T1000 (cell line): ENCODE measurements around the gene SIRT4.

Source experiments
- DNase-seq: peaks from one replicate; lab custom pipeline; 2025; ENCODE audit warnings: mixed read lengths; lab: John Stamatoyannopoulos, UW

Gene SIRT4

DNA sequence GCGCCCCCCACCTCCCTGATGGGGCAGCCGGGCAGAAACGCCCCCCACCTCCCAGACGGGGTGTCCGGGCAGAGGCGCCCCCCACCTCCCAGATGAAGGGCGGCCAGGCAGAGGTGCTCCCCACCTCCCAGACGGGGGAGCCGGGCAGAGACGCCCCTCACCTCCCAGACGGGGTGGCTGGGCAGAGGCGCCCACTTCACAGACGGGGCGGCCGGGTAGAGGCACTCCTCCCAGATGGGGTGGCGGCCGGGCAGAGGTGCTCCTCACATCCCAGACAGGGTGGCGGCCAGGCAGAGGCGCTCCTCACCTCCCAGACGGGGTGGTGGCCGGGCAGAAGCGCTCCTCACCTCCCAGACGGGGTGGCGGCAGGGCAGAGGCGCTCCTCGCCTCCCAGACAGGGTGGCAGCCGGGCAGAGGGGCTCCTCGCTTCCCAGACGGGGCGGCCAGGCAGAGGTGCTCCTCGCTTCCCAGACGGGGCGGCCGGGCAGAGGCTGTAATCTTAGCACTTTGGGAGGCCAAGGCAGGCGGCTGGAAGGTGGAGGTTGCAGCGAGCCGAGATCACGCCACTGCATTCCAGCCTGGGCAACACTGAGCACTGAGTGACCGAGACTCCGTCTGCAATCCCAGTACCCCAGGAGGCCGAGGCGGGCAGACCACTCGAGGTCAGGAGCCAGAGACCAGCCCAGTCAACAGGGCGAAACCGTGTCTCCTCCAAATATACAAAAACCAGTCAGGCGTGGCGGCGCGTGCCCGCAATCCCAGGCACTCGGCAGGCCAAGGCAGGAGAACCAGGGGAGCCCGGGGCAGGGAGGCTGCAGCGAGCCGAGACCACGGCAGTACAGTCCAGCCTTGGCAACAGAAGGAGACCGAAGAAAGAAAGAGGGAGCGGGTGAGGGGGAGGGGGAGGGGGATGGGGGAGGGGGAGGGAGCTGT lies 23.7 kb upstream of the SIRT4 start:
- no peak for DNase-seq

GRCh38 chr12:120283318-120283717 lies 18.8 kb upstream of the SIRT4 start:
- DNase-seq = no peak

DNA sequence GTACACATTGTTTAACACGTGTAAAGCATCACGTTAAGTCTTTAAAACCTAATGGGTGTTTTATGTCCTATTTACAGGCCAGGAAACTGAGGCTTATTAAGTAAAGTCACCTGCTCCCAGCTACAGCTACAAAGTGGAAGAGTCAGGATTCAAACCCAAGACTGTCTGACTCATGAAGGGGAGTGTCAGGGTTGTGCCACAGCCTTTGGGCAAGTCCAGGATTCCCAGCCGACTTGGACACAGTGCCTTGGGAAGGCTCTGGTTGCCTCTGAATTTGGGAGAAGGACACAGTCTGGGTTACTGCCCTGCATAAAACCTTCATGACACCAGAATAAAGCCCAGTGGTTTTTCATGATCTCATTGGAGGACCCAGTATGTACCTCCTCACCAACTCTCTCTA lies 17.7 kb upstream of the SIRT4 start:
- DNase-seq = no peak

DNA sequence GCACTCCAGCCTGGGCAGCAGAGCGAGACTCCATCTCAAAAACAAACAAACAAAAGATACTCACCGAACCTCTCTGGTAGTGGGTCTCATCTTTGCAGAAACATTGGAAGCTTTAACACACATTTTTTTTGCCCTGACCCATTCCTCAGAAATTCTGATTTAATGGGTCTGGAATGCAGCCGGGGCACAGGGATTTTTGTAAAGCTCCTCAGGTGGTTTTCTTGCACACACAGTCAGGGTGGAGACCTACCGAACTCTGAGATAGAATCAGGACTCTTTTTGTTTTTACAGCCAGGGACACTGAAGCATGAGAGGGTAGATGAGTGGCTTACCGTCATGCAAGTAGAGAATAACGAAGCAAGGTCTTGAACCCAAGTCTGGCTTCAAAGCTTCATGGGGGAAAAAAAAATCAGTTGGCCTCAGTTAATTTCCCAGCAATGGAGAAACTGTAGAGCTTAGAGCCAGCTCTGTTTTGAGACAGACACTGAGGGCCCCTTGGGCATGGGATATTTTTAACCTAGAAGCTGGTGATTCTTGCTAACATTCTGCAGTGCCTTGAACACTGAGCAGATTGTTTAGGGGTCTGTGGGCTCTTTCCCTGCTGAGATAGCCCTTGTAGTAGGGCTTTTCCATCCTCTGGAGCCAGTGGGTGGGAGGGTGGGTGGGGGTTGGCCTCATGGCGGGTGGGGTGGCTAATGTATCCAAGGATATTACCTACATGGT lies 15.2 kb upstream of the SIRT4 start:
- no peak for DNase-seq

DNA sequence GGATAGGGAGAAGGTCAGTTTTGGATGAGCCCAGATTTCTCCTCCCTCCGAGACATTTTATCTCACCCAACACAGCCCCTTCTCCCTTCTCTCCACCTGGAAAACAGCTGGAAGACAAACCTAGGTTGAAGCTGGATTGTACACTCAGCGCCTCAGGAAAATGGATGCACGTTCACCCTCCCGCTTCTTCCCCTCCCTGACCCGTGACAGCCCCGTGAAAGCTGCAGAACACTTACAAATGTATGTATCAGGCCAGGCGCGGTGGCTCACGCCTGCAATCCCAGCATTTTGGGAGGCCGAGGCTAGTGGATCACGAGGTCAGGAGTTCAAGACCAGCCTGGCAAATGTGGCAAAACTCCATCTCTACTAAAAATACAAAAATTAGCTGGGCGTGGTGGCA lies 14.6 kb upstream of the SIRT4 start:
- no peak for DNase-seq

DNA sequence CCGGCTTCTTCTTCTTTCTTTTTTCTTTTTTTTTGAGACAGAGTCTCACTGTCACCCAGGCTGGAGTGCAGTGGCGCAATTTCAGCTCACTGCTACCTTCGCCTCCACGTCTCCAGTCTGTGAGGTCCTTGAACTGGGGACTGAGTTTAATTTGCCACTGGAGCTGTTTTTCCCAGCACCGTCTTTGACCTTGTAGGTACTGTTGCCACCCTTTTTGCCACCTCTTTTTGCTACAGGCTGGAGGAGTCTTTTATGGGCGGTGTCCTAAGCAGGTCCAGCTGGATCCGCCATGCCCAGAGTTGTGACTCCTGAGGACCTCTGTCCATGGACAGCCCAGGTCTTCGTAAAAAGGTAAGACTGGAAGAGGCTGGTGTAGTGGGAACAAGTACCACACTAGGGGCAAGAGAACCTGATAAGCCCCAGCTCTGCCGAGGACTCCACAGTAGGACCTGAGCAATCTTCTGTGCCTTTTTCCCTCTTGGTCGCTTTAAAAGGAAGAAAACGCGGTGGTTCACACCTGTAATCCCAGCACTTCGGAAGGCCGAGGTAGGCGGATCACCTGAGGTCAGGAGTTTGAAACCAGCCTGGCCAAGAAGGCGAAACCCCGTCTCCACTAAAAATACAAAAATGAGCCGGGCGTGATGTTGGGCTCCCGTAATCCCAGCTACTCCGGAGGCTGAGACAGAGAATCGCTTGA lies 11.4 kb upstream of the SIRT4 start:
- DNase-seq = peak; percentile 93

DNA sequence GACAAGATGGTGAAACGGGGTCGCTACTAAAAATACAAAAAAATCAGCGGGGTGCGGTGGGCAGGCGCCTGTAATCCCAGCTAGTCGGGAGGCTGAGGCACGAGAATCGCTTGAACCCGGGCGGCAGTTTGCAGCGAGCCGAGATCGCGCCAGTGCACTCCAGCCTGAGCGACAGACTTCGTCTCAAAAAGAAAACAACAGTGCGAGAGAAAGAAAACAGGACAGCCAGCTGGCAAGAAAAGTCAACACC lies 9.8 kb upstream of the SIRT4 start:
- DNase-seq = no peak

DNA sequence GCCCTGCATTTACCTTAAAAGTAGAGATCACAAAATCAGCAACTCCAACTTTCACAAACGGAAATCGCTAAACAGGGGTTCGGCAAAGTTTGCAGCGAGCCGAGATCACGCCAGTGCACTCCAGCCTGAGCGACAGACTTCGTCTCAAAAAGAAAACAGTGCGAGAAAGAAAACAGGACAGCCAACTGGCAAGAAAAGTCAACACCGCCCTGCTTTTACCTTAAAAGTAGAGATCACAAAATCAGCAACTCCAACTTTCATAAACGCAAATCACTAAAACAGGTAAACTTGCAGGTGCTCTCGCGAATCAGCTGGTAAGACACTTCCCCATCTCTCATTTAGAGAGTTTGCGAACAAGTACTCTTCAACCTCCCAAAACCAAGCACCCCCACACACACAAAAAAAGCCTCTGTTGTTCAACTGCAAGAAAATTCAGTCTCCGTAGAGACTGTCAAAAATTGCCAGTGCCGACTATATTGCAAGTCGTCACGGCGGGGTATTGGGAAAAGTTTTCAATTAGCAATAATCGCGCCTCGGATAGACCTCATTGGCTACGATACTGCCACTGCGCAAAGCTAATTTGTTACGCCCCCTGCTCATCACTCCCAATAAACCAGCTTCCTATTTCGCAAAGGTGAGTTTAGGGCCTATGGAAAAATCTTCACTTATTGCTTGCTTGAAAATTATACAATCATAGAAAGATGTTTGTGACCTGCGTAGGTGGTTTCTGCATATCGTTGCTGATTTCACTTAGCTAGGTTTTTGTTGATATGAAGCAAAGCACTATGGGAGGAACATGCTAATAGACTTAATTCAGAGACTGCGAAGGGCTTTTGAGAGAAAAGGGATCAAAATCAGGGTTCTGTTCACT lies 9.2 kb upstream of the SIRT4 start, which contains the start of gene RNU4-1:
RNU4-1 (minus strand) TSS at position 577 of the 871 bp plus-strand sequence.
- peak; percentile 85 for DNase-seq

DNA sequence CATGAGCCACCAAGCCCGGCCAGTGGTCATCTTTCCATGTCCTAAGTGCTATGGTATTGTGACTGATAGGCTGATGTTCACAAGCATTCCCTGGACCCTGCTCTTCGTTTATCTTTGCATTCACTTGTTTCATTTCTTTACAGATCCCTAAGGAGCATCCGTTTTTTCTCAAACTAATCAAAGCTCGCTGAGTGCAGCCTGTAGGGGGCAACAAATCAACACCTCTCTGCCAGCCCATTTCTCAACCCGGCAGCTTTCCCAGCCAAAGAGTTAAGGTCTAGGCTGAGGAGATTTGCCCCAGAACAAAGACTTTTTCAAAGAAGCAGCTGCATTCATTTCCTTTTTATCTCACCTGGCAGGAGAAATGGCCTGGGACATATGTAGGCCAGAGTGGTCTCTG lies 12.1 kb downstream of the SIRT4 start:
- DNase-seq = no peak

GRCh38 chr12:120316798-120317223 lies 14.7 kb downstream of the SIRT4 start:
- no peak for DNase-seq

DNA sequence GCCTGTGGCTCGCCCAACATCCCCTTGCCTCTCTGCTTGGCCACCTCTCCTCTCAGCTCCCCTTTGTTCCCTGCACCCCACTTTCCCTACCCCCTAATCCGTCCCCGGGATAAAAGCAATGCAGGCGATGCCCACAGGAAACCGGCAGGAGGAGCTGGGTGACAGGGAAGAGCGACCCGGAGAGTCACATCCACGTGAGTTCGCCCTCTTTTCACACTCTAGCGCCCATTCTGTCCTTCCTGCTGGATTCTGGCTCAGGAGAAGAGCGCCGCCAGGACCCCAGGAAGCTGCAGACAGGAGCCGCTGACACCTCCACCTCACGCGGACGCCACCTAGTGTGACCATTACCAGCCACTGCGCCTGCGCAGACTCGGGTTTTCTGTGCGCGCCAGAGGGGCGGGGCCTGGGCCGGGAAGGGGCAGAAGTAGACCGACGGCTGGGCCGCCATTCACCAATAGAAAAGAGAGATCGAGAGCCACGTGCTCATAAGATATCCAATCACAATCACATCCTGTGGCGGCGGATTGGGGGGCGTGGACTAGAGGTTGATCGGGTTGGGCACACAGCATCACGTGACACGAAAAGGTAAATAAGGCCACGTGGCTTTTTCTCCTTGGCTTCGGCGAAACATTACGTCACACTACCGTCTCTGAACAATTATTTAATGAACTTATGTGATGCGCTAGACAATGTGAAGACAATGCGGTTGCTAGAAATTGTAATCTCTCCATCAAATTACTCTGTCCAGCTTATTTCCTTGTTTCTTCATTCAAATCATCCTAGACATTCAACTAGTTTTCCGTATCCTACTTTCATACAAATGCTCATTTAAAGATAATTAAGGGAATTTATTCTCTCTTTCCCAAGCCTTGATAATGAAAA lies 15.3 kb downstream of the SIRT4 start:
- DNase-seq = peak; percentile 98

- no peak for DNase-seq
Measured at GRCh38 chr12:120321382-120322202, 19.5 kb downstream of the SIRT4 start.

DNA sequence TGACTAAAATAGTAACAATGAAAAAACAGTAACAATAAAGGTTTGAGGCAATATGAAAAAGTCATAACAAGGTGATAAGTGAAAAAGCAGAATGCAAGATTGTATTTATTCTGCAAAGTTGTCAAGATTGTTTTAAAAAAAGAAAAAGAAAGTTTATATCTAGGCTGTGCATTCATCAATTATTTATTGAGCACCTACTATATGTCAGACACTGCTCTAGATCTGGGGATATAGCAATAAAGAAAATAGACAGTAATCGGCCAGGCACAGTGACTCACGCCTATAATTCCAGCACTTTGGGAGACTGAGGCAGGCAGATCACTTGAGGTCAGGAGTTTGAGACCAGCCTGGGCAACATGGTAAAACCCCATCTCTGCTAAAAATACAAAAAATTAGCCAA lies 21.7 kb downstream of the SIRT4 start:
- no peak for DNase-seq

- no peak for DNase-seq
Measured at GRCh38 chr12:120324841-120325417, 22.8 kb downstream of the SIRT4 start.

DNA sequence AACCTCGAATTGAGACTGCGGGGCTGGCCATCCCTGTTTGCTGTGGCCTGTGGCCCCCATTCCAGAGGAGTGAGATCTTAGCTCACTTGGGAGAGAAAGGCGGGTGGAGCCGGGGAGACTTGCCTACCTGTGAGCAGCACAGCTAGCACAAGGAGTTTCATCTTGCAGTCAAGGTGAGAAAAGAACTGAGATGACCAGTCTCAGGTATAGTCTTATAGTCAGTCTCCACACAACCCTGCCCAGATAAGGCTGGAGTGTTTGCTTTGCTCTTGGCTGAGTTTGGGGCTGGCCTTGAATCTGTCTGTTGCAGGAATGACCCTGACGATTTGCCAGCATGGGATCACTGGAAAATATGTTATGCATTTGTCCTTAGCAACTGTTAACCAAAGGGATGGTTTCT lies 25.5 kb downstream of the SIRT4 start, which contains the start of gene PLA2G1B:
PLA2G1B (minus strand) TSS at position 187 of the 400 bp plus-strand sequence; CDS start at position 161, 26 bp downstream.
- DNase-seq = no peak

- no peak for DNase-seq
Measured at GRCh38 chr12:120328228-120328627, 26.1 kb downstream of the SIRT4 start.

GRCh38 chr12:120331390-120331789 lies 29.3 kb downstream of the SIRT4 start:
- no peak for DNase-seq

GRCh38 chr12:120332041-120332440 lies 29.9 kb downstream of the SIRT4 start:
- no peak for DNase-seq

DNA sequence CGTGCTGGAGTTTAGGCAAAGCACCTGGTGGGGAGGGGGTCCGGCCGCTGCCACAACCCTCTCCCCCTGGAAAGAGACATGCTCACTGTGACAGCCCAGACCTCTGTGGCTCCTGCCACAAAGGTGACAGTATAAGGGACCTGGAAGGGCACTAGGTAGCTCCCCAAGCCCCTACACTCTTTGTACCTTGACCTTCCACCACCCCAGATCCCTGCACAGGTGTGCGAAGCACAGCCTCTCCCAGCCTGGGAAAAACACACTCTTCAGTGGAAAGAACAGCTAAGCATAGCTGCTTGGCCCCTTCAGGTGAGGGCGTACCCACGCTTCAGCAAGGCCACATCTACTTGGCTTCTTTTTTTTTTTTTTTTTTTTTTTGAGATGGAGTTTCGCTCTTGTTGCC lies 30.4 kb downstream of the SIRT4 start:
- DNase-seq = no peak
